Superior temporal gyrus (tissue), 1 donor: ENCODE data around the gene SCIN.
A peak's percentile ranks its signal among the peaks of the same experiment; 100 is the strongest.
"Not testable (repeated sequence)": the region's sequence is repeated elsewhere in the genome, so short reads cannot be mapped to it uniquely, and the experiment has no call there.

Experiments
- DNase-seq: peaks from one replicate; pipeline ENCODE4 v3.0.0-alpha.2; 2016; ENCODE audit errors: extremely low spot score

SCIN gene

DNA sequence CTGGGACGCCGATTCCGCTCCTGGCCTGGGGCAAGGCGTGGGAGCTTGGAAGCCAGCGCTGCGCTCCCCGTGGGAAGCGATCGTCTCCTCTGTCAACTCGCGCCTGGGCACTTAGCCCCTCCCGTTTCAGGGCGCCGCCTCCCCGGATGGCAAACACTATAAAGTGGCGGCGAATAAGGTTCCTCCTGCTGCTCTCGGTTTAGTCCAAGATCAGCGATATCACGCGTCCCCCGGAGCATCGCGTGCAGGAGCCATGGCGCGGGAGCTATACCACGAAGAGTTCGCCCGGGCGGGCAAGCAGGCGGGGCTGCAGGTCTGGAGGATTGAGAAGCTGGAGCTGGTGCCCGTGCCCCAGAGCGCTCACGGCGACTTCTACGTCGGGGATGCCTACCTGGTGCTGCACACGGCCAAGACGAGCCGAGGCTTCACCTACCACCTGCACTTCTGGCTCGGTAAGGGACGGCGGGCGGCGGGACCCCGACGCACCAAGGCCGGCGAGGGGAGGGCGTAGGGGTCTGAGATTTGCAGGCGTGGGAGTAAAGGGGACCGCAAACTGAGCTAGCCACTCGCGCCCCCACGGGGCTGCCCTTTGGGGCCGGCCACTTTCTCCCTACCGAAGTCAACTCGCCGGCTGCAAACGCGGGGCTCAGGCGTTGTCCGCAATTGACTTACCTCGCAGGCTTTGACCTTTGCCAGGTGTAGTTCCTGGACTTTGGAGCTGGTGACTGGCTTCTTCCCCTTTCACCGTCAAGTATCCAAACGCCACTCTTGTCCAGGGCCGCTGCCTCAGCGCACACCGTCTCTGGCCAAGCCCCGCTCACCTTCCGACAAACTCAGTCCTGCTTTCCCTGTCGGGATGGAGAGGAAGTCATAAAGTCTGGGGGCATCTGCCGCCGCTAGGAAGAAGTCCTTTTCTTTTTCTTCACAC is at the start of gene SCIN:
Gene SCIN, plus strand, starts transcription at position 187 of the 928 bp plus-strand sequence. Its CDS starts 67 bp downstream, at position 254.
- no peak for DNase-seq

GRCh38 chr7:12524794-12525386 is 45.6 kb upstream of the SCIN start:
- peak; percentile 85 for DNase-seq

GRCh38 chr7:12526693-12527092 is 43.8 kb upstream of the SCIN start:
- not testable (repeated sequence) for DNase-seq

DNA sequence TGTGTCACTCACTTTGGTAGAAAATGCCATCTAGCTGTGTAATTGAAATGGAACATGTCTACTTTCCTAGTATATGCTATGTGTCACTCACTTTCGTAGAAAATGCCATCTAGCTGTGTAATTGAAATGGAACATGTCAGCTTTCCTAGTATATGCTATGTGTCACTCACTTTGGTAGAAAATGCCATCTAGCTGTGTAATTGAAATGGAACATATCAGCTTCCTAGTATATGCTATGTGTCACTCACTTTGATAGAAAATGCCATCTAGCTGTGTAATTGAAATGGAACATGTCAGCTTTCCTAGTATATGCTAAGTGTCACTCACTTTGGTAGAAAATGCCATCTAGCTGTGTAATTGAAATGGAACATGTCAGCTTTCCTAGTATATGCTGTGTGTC is 42.9 kb upstream of the SCIN start:
- not testable (repeated sequence) for DNase-seq

DNA sequence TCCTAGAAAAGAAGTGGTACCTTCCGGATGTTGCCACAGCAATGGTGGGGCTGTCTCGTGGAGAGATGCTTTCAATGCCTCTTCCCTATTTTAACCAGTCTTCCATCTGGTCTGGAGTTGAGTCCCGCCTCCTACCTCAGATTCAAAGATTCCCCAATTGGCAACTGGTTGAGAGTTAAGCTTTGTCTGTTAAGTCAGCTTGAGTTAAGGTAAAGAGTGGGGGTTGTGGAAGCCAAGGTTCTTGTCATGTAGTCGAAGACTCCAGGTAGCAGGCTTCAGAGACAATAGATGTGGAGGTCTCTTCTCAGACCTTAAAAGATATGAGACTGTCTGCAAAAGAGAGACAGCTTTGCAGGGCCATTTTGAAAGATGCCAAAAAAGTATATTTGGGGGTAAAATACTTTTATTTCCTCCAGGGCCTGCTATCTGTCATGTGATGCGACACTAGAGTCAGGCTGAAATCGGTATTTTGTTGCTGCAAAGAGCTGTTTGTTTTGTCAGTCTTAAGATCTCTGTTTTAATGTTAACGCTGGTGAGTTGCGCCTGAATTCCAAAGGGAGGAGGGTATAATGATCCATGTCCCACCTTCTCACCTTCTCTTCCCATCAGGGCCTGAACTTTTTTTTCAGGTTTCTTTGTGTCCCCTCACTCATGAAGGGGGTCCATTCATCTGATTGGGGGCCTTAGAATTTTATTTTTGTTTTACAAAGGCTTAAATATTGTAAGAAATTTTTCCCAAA is 40.4 kb upstream of the SCIN start:
- no peak for DNase-seq

DNA sequence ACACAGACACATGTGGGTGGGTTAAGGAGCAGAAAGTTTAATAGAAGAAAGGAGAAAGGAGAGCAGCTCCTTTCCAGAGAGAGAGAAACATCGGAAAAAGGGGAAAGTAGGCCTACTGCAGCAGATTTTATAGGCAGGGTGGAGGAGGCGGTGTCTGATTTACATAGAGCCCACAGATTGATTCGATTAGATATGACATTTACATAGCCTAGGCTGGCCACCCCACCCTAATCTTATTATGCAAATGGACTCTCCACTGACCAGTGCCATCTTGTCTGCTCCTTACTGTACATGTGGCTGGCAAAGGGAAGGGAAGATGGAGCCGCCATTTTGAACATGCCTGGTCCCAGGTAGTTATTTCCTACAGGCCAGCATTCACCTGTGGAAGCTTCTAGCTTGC is 38.7 kb upstream of the SCIN start:
- no peak for DNase-seq

DNA sequence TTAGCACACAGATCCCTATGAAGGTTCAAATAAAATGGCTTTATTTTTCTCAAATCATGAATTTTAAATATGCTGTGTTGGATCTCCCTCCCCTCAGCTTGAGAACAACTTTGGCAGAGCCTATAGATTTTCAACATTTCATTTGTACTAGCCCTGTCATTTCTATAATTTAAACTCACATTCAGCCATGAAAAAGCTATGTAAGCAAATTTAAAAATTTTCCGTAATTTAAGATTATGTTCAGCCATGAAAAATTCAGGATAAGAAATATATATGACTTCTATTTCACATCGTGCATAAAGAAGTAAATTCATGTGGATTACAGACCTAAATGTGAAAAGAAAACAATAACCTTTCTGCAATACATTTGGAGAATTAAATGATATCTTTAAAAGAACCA is 36.5 kb upstream of the SCIN start:
- DNase-seq, result no peak

GRCh38 chr7:12539681-12540080 is 30.8 kb upstream of the SCIN start:
- DNase-seq, result no peak

DNA sequence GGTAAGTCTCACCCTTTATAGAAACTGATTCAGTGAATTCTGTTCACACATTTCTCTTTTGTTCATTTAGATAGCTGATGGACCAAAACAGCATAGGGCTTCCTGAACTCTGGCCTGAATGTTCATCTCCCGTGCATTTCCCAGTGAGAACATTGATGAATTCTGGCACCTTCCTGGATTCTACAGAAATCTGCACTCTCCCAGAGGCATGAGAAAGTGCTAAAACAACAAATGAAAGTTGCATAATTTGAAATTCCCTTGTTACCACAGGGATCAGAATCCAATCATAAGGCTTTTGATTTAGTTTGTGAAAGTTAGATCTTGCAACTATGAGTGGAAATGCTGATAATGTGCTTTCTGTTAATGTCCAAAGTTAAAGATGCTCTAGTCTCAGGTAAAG is 29.7 kb upstream of the SCIN start:
- no peak for DNase-seq

- DNase-seq, result no peak
Measured at GRCh38 chr7:12543586-12543985, 26.9 kb upstream of the SCIN start.

- DNase-seq, result no peak
Measured at GRCh38 chr7:12549106-12549505, 21.4 kb upstream of the SCIN start.

GRCh38 chr7:12550956-12551355 is 19.6 kb upstream of the SCIN start:
- no peak for DNase-seq

- no peak for DNase-seq
Measured at GRCh38 chr7:12552876-12553275, 17.6 kb upstream of the SCIN start.

DNA sequence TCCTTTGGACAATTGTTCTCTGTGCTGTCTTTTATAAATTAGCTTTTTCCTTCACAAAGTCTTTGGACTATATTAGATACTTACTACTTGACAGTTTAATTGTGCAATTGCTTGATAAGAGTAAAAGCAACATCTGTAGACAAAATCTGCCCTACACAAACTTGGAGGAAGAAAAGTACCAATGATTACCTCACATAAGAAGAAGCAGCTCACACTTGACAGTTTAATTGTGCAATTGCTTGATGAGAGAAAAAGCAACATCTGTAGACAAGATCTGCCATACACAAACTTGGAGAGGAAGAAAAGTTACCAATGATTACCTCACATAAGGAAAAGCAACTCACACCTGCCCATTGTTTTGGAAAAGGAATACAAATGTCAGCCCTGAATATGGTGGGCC is 17.1 kb upstream of the SCIN start:
- DNase-seq, result no peak

GRCh38 chr7:12554351-12554750 is 16.2 kb upstream of the SCIN start:
- DNase-seq, result no peak

GRCh38 chr7:12554872-12555271 is 15.6 kb upstream of the SCIN start:
- DNase-seq, result no peak

DNA sequence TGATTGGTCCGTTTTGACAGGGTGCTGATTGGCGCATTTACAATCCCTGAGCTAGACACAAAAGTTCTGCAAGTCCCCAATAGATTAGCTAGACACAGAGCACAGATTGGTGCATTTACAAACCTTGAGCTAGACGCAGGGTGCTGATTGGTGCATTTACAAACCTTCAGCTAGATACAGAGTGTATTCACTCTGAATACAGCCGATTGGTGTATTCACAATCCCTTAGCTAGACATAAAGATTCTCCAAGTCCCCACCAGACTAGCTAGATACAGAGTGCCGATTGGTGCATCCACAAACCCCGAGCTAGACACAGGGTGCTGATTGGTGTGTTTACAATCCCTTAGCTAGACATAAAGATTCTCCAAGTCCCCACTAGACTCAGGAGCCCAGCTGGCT is 14.8 kb upstream of the SCIN start:
- DNase-seq, result not testable (repeated sequence)

DNA sequence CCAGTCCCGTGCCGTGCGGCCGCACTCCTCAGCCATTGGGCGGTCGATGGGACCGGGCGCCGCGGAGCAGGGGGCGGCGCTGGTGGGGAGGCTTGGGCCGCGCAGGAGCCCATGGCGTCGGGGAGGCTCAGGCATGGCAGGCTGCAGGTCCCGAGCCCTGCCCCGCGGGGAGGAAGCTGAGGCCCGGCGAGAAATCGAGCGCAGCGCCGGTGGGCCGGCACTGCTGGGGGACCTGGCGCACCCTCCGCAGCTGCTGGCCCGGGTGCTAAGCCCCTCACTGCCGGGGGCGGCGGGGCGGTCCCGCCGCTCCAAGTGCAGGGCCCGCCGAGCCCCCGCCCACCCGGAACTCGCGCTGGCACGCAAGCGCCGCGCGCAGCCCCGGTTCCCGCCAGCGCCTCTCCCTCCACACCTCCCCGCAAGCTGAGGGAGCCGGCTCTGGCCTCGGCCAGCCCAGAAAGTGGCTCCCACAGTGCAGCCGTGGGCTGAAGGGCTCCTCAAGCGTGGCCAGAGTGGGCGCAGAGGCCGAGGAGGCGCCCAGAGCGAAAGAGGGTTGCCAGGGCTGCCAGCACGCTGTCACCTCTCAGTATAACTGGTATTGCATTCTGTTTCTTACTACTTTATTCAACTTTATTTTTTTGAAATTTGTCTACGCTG is 14.3 kb upstream of the SCIN start:
- DNase-seq, result not testable (repeated sequence)

DNA sequence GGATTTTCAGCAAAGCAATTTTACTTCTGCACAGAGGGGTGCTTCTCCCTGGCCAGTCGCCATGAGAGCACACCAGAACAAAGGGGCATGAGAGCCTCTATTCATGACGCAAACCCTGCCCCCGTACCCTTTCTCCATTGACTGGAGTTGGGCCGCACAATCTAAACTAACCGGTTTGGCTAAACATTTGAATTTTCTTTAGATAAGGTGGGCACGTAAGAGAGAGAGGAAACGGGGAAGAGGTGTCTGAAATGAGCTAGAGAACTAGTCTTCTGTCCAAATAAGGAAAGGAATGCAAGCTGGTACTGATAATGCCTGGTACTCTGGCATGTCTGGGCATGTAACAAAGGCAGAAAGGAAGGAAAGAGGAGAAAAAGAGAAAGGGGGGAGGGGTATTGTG is 13.2 kb upstream of the SCIN start:
- DNase-seq, result no peak

- DNase-seq, result no peak
Measured at GRCh38 chr7:12564996-12565764, 5.3 kb upstream of the SCIN start.

DNA sequence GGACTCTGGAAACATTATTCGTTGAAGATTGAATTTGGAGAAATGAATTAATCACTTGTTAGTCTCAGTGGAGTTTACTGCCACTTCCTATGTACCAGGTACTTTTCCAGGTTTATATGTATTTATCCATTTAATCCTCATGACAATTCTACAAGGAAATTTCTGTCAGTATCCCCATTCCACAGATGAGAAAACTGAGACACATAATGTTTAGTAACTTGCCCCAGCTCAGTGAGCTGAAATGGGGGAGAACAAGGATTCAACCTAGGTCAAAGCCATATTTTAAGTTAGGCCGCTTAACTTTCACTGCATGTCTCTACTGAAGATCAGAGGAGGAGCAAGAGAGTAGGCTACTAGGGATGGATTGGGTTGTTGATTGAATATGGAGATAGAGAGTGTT is 4.6 kb upstream of the SCIN start:
- DNase-seq, result no peak
